DND-41 (cell line): Measurements from ENCODE around the gene SLC5A1.

Experiments used
- EZH2 ChIP-seq: IDR thresholded peaks from 3 replicates; pipeline ENCODE4 v1.6.1; 2012; ENCODE audit warnings: borderline replicate concordance, low read depth, mild to moderate bottlenecking, moderate library complexity, low read length, inconsistent platforms; ENCODE audit not compliant: severe bottlenecking
- TF ChIP-seq, protein P1 (sequence below): IDR thresholded peaks from 2 replicates; pipeline ENCODE4 v1.5.1; 2012; ENCODE audit warnings: borderline replicate concordance, low read length, moderate library complexity, mild to moderate bottlenecking; ENCODE audit not compliant: poor library complexity, severe bottlenecking; ENCODE audit errors: extremely low read depth

DNA sequence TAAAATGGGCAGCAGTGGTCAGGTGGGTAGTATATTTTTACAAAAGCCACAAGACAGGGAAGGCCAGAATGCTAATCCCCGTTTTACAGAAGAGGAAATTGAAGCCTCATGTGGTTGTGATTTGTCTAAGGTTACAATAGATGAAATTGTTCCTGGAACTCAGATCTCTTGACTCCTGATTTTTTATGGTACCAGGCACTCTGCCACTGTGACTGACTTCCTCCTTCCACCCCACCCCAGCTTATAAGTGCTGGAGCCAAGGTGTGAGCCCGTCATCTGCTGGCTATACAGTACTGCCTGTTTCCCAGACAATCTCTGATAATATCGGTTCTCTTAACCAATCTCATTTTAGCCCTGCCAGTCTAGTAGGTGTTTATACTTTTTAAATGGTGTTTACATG is 1.9 kb downstream of the SLC5A1 start:
- TF ChIP-seq, protein P1, sequence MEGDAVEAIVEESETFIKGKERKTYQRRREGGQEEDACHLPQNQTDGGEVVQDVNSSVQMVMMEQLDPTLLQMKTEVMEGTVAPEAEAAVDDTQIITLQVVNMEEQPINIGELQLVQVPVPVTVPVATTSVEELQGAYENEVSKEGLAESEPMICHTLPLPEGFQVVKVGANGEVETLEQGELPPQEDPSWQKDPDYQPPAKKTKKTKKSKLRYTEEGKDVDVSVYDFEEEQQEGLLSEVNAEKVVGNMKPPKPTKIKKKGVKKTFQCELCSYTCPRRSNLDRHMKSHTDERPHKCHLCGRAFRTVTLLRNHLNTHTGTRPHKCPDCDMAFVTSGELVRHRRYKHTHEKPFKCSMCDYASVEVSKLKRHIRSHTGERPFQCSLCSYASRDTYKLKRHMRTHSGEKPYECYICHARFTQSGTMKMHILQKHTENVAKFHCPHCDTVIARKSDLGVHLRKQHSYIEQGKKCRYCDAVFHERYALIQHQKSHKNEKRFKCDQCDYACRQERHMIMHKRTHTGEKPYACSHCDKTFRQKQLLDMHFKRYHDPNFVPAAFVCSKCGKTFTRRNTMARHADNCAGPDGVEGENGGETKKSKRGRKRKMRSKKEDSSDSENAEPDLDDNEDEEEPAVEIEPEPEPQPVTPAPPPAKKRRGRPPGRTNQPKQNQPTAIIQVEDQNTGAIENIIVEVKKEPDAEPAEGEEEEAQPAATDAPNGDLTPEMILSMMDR, result no peak
- no peak for TF ChIP-seq EZH2
